Osteocyte (in vitro differentiated cells): ENCODE results near the gene NFKB1. TPM values are rescaled to one million over a fixed set of nuclear protein-coding genes. Genes with fewer than 3 reads are reported as not detected.

Source experiments
- DNase-seq: peaks from one replicate; pipeline ENCODE4 v3.0.0; 2021; ENCODE audit warnings: mixed read lengths; ENCODE audit not compliant: unreplicated experiment; ENCODE audit errors: extremely low spot score
- H3K27ac Mint-ChIP-seq: one replicate; pipeline ENCODE4 v1.8.0; 2021; ENCODE audit warnings: mild to moderate bottlenecking, mixed read lengths; ENCODE audit not compliant: unreplicated experiment
- H3K27me3 Mint-ChIP-seq: one replicate; pipeline ENCODE4 v1.8.0; 2021; ENCODE audit warnings: mixed read lengths; ENCODE audit not compliant: unreplicated experiment
- H3K36me3 Mint-ChIP-seq: one replicate; pipeline ENCODE4 v1.8.0; 2021; ENCODE audit warnings: mixed read lengths; ENCODE audit not compliant: unreplicated experiment
- H3K4me1 Mint-ChIP-seq: one replicate; pipeline ENCODE4 v1.8.0; 2021; ENCODE audit warnings: mixed read lengths; ENCODE audit not compliant: unreplicated experiment
- H3K4me3 Mint-ChIP-seq: one replicate; pipeline ENCODE4 v1.8.0; 2021; ENCODE audit warnings: mild to moderate bottlenecking, moderate library complexity, mixed read lengths; ENCODE audit not compliant: unreplicated experiment
- H3K9me3 Mint-ChIP-seq: one replicate; pipeline ENCODE4 v1.8.0; 2021; ENCODE audit warnings: mixed read lengths; ENCODE audit not compliant: unreplicated experiment
- total RNA-seq: library from RNA; stranded (reverse); gene quantifications from 2 replicates; pipeline ENCODE4 v1.2.1, GENCODE V29; 2021
- TF ChIP-seq, protein P1 (sequence below): fragments of 200-600 bp; sonication (generic); IDR thresholded peaks from 2 replicates; pipeline ENCODE4 v1.5.0; 2021; ENCODE audit warnings: antibody characterized with exemption, mild to moderate bottlenecking, moderate library complexity

Gene NFKB1
- total RNA-seq, 1 donor from 2014 or later = 27.9 TPM

DNA sequence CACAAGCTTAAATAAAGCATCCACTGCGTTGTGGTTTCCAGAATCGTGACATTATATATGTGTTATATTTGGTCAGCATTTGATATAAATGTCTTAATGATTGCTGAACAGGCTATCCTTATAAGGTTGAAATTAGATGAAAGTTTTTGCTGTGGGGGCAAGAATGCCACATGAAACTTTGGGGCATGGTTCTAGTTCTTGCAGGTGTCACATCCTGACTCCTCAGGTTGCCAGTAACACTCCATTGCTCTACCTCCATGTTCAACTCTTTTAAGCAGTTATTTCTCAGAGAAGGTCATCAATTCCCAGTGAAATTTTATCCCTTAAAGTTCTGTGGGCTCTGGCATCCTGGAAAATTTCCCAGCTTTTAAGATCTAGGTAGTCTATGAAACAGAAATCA lies 33.7 kb downstream of the NFKB1 start:
- TF ChIP-seq, protein P1, sequence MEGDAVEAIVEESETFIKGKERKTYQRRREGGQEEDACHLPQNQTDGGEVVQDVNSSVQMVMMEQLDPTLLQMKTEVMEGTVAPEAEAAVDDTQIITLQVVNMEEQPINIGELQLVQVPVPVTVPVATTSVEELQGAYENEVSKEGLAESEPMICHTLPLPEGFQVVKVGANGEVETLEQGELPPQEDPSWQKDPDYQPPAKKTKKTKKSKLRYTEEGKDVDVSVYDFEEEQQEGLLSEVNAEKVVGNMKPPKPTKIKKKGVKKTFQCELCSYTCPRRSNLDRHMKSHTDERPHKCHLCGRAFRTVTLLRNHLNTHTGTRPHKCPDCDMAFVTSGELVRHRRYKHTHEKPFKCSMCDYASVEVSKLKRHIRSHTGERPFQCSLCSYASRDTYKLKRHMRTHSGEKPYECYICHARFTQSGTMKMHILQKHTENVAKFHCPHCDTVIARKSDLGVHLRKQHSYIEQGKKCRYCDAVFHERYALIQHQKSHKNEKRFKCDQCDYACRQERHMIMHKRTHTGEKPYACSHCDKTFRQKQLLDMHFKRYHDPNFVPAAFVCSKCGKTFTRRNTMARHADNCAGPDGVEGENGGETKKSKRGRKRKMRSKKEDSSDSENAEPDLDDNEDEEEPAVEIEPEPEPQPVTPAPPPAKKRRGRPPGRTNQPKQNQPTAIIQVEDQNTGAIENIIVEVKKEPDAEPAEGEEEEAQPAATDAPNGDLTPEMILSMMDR = no peak
- H3K36me3 Mint-ChIP-seq = peaks cover 18% of the 10 kb centered on the region
- no peaks in the 10 kb centered on the region for H3K27me3 Mint-ChIP-seq
- peaks cover 43% of the 10 kb centered on the region for H3K4me1 Mint-ChIP-seq
- no peak overlapping the region for H3K4me3 Mint-ChIP-seq
- no peak overlapping the region for H3K27ac Mint-ChIP-seq
- no peak for DNase-seq
- no peaks in the 10 kb centered on the region for H3K9me3 Mint-ChIP-seq

DNA sequence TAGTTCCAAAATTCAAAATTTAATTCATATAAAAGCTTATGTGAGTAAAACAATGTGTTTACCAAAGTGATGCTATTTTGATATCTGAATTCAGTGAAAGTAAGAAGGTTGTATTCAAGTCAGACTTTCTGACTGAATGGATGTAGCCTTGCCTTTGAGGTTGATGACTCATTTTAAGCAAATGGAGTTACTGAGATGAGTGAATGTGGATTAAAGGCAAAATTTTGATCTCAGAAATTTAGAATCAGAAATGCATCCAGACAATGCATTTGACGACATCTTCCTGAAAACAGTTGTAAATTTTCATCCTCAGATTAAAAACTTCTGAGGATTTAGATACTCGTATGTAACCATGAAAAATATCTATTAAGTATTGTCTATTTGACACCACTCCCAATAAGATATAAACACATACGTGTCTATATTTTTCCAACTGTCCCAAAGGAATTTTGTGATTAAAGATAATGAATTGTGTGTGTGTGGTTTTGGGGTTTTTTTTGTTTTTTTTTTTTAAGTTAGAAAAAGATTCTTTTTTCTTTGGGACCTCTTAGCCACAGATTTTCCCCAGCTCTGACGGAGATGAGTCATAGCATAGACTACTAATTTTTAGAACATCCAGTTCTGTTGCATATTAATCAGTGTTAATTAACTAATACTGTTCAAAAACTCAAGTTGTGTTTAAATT lies 34.4 kb downstream of the NFKB1 start:
- Mint-ChIP-seq H3K27ac (no peak overlapping the region), H3K27me3 (no peaks in the 10 kb centered on the region), H3K9me3 (no peaks in the 10 kb centered on the region), H3K4me3 (no peak overlapping the region), H3K4me1 (peaks cover 37% of the 10 kb centered on the region), H3K36me3 (peaks cover 18% of the 10 kb centered on the region)
- no peak for DNase-seq
- TF ChIP-seq, protein P1 = no peak

DNA sequence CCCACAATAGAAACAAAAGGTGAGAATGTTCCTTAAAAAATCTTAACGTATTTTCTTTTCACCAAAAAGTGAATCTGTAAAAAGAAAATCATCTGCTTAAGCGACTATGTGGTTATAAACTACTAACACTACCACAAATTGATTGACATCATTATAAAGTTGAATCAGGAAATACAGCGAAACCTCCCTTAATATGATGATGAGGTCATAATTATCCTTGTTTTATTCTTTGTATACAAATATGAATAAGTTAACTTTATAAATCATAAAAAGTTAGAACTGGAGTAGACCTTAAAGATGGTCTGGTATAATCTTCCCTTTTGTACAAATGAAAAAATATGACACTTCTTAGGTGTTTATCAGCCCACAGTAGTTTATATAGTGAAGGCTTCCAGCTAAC lies 35.6 kb downstream of the NFKB1 start:
- peaks cover 20% of the 10 kb centered on the region for H3K36me3 Mint-ChIP-seq
- TF ChIP-seq, protein P1 = no peak
- H3K9me3 Mint-ChIP-seq = no peaks in the 10 kb centered on the region
- peak overlapping the region; percentile 27 for H3K27ac Mint-ChIP-seq
- H3K4me3 Mint-ChIP-seq = no peak overlapping the region
- peaks cover 25% of the 10 kb centered on the region for H3K4me1 Mint-ChIP-seq
- no peaks in the 10 kb centered on the region for H3K27me3 Mint-ChIP-seq
- no peak for DNase-seq

DNA sequence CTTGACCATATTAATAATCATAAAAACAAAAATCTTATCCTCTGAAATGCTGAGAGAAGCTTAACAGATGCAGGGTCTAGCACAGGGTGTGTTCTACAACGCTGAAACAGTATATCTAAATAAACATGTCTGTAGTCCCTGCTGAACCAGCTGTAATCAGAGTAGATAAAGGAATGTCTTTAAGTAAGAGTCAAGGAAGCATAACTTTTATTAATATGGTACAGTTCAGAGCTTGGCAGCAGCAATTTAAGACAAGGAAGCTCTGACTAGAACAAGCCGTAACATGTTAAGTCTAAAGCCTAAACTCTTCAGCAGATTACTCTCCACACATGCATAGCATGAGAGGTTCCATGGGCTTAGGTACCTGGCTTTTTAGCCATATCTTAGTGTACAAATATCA lies 36.1 kb downstream of the NFKB1 start:
- Mint-ChIP-seq H3K27ac (peak overlapping the region; percentile 71), H3K27me3 (no peaks in the 10 kb centered on the region), H3K9me3 (no peaks in the 10 kb centered on the region), H3K4me3 (no peak overlapping the region), H3K36me3 (peaks cover 19% of the 10 kb centered on the region), H3K4me1 (peaks cover 20% of the 10 kb centered on the region)
- no peak for DNase-seq
- TF ChIP-seq, protein P1 = no peak

DNA sequence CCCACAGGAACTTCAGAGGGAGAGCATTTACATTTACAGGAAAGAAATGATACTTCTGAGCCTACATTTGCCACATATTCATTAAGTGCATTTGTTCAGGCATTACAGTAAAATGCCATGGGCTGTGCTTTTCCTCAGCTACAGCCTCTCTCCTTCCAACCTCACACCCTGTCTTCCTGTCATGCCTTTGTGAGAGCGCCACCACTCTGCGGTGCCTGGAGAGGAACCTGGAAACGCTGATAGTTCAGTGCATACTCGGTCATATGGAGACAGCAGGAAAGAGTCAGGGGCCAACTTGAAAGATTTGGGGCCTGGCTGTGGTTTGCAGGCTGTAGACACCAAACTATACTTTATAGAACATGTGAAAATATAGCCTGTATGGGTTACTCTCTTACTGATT lies 40.5 kb downstream of the NFKB1 start:
- Mint-ChIP-seq H3K27me3 (no peaks in the 10 kb centered on the region), H3K27ac (no peak overlapping the region), H3K36me3 (peaks cover 39% of the 10 kb centered on the region), H3K4me3 (no peak overlapping the region), H3K9me3 (no peaks in the 10 kb centered on the region), H3K4me1 (peaks cover 12% of the 10 kb centered on the region)
- DNase-seq = no peak
- TF ChIP-seq, protein P1 = no peak
